GM23338 (cell line): ENCODE data around the gene SHKBP1. TPM values are rescaled to one million over a fixed set of nuclear protein-coding genes. Genes with fewer than 3 reads are reported as not detected.

Source experiments
- ATAC-seq: fragments of 200-7000 bp; cut with Tn5 transposase; 3 replicates; pipeline ENCODE4 v1.9.1; 2020
- DNase-seq: peaks from one replicate; pipeline ENCODE4 v3.0.0-alpha.2; 2015; ENCODE audit warnings: low spot score
- H2AFZ ChIP-seq: fragments of 200-600 bp; sonication (generic); 2 replicates; pipeline ENCODE4 v1.8.0; 2016; ENCODE audit warnings: antibody characterized with exemption, mild to moderate bottlenecking, moderate library complexity
- H3F3A ChIP-seq: fragments of 200-600 bp; sonication (generic); replicated peaks from 2 replicates; pipeline ENCODE4 v1.8.0; 2017; ENCODE audit warnings: antibody characterized with exemption, mixed run types, low read depth
- H3K27ac ChIP-seq: fragments of 200-600 bp; sonication (generic); 2 replicates; pipeline ENCODE4 v1.6.1; 2016; ENCODE audit warnings: low read depth
- H3K27me3 ChIP-seq: fragments of 200-600 bp; sonication (generic); 2 replicates; pipeline ENCODE4 v1.8.0; 2016; ENCODE audit warnings: mild to moderate bottlenecking, mixed run types, moderate library complexity; ENCODE audit not compliant: insufficient read depth
- H3K36me3 ChIP-seq: fragments of 200-600 bp; sonication (generic); 2 replicates; pipeline ENCODE4 v1.8.0; 2016; ENCODE audit warnings: mild to moderate bottlenecking; ENCODE audit not compliant: insufficient read depth
- H3K4me1 ChIP-seq: fragments of 200-600 bp; sonication (generic); 2 replicates; pipeline ENCODE4 v1.8.0; 2016; ENCODE audit warnings: mild to moderate bottlenecking, moderate library complexity; ENCODE audit not compliant: insufficient read depth
- H3K4me2 ChIP-seq: fragments of 200-600 bp; sonication (generic); 2 replicates; pipeline ENCODE4 v1.7.1; 2017; ENCODE audit warnings: mixed run types
- H3K4me3 ChIP-seq: fragments of 200-600 bp; sonication (generic); 2 replicates; pipeline ENCODE4 v1.6.1; 2016; ENCODE audit warnings: mixed run types
- H3K79me2 ChIP-seq: fragments of 200-600 bp; sonication (generic); replicated peaks from 2 replicates; pipeline ENCODE4 v1.8.0; 2017; ENCODE audit warnings: mild to moderate bottlenecking; ENCODE audit not compliant: insufficient read depth
- H3K9me2 ChIP-seq: fragments of 200-600 bp; sonication (generic); 2 replicates; pipeline ENCODE4 v1.8.0; 2017; ENCODE audit not compliant: insufficient read depth
- H4K20me1 ChIP-seq: fragments of 200-600 bp; sonication (generic); replicated peaks from 2 replicates; pipeline ENCODE4 v1.8.0; 2017; ENCODE audit warnings: mild to moderate bottlenecking; ENCODE audit not compliant: insufficient read depth
- H3K27ac Mint-ChIP-seq: 2 replicates; pipeline ENCODE4 v1.8.0; 2020; ENCODE audit warnings: inconsistent platforms, mild to moderate bottlenecking, moderate library complexity, mixed read lengths
- H3K27me3 Mint-ChIP-seq: 3 replicates; pipeline ENCODE4 v1.8.0; 2022; ENCODE audit warnings: low read depth, mild to moderate bottlenecking, moderate library complexity, mixed read lengths, inconsistent platforms; ENCODE audit not compliant: insufficient read depth, poor library complexity
- H3K36me3 Mint-ChIP-seq: 3 replicates; pipeline ENCODE4 v1.8.0; 2021; ENCODE audit warnings: low read depth, mild to moderate bottlenecking, inconsistent platforms, moderate library complexity, mixed read lengths
- H3K4me1 Mint-ChIP-seq: 3 replicates; pipeline ENCODE4 v1.8.0; 2020; ENCODE audit warnings: mild to moderate bottlenecking, inconsistent platforms, mixed read lengths
- H3K4me3 Mint-ChIP-seq: 3 replicates; pipeline ENCODE4 v1.8.0; 2021; ENCODE audit warnings: moderate library complexity, mild to moderate bottlenecking, inconsistent platforms, mixed read lengths
- H3K9me3 Mint-ChIP-seq: 3 replicates; pipeline ENCODE4 v1.8.0; 2020; ENCODE audit warnings: moderate library complexity, mild to moderate bottlenecking, inconsistent platforms, mixed read lengths
- CREB1 ChIP-seq: fragments of 250-450 bp; sonication (Bioruptor Pico); IDR thresholded peaks from 2 replicates; pipeline ENCODE4 v1.5.0; 2020; ENCODE audit warnings: low read depth, mild to moderate bottlenecking, moderate library complexity
- CTCF ChIP-seq, 2 experiments: fragments of 200-600 bp in 1 of 2; sonication (generic) in 1 of 2; conservative IDR thresholded peaks; 2 replicates each; pipeline versions ENCODE4 v1.5.1 to v1.6.1; 2016 to 2017; ENCODE audit warnings: antibody characterized with exemption in 2 of 2, low read depth in 2 of 2, mild to moderate bottlenecking in 2 of 2, moderate library complexity in 1 of 2
- EZH2phosphoT487 ChIP-seq: fragments of 200-600 bp; sonication (generic); IDR thresholded peaks from one replicate; pipeline ENCODE4 v1.8.1; 2018; ENCODE audit warnings: antibody characterized with exemption; ENCODE audit not compliant: unreplicated experiment
- JUNB ChIP-seq: IDR thresholded peaks from one replicate; pipeline ENCODE4 v1.6.1; 2016; ENCODE audit warnings: antibody characterized with exemption; ENCODE audit not compliant: unreplicated experiment
- NANOG ChIP-seq: IDR thresholded peaks from 2 replicates; pipeline ENCODE4 v1.6.1; 2016; ENCODE audit warnings: antibody characterized with exemption, borderline replicate concordance
- POLR2AphosphoS5 ChIP-seq: IDR thresholded peaks from 2 replicates; pipeline ENCODE4 v1.6.1; 2016; ENCODE audit warnings: antibody characterized with exemption, low read depth
- ZNF114 ChIP-seq: fragments of 250-450 bp; sonication (Bioruptor Pico); IDR thresholded peaks from 2 replicates; pipeline ENCODE4 v1.5.0; 2020; ENCODE audit warnings: mild to moderate bottlenecking, moderate library complexity
- ZNF331 ChIP-seq: fragments of 250-450 bp; sonication (Bioruptor Pico); IDR thresholded peaks from 2 replicates; pipeline ENCODE4 v1.5.0; 2020; ENCODE audit warnings: low read depth, mild to moderate bottlenecking, moderate library complexity
- polyA plus RNA-seq: library from polyadenylated mRNA; unstranded; fragments of >200 nt; fragmentation: Nextera tagmentation; extraction: Ambion mirVana; gene quantifications from 2 replicates; pipeline ENCODE4 v1.2.1, GENCODE V29; 2016
- total RNA-seq: library from RNA; depleted of rRNA; stranded (reverse); fragments of >200 nt; shearing (Covaris generic); gene quantifications from 2 replicates; pipeline ENCODE4 v1.2.3, GENCODE V29; 2014
- TF ChIP-seq, protein P1 (sequence below): IDR thresholded peaks from 2 replicates; pipeline ENCODE4 v1.6.1; 2016; ENCODE audit warnings: antibody characterized with exemption
- TF ChIP-seq, protein P2 (sequence below): fragments of 250-450 bp; sonication (Bioruptor Pico); IDR thresholded peaks from 2 replicates; pipeline ENCODE4 v1.5.0; 2020; ENCODE audit warnings: mild to moderate bottlenecking, moderate library complexity
- TF ChIP-seq, protein P3 (sequence below): IDR thresholded peaks from one replicate; pipeline ENCODE4 v1.6.1; 2018; ENCODE audit warnings: antibody characterized with exemption; ENCODE audit not compliant: unreplicated experiment

Gene SHKBP1
- total and polyA plus RNA-seq, 2 experiments from 2014 or later: 63.2 to 69.8 TPM

DNA sequence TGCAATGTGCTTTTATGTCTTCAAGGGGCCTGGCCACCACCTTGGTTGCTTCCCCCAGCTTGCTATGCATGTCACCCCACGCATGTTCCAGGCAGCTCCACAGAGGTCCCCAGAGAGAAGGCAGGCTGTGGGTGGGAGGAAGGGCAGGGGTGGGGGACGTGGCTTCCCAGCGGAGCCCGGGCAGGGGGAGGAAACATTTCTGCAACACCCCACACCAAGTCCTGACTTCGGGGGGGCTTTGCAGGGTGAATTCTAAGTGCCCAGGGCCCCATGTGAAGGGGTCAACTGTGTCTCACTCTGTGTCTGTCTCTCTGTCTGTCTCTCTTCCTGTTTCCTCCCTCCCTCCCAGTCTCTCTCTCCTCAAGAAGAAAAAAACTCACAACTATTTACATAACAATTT, 64.1 kb downstream of the SHKBP1 start:
- H3K27me3 Mint-ChIP-seq: peaks cover 4% of the 10 kb centered on the region
- no peak overlapping the region for H3K27ac Mint-ChIP-seq
- Histone ChIP-seq H2AFZ (no peak overlapping the region; the same call in 1 of the 2 replicates), H3K79me2 (no peaks in the 10 kb centered on the region), H3F3A (no peaks in the 10 kb centered on the region), H3K36me3 (no peaks in the 10 kb centered on the region), H3K4me1 (peaks cover 7% of the 10 kb centered on the region), H4K20me1 (no peaks in the 10 kb centered on the region), H3K4me3 (no peak overlapping the region), H3K27me3 (peaks cover 5% of the 10 kb centered on the region), H3K9me2 (no peaks in the 10 kb centered on the region), H3K27ac (no peak overlapping the region), H3K4me2 (no peak overlapping the region)
- no peaks in the 10 kb centered on the region for H3K36me3 Mint-ChIP-seq
- no peak overlapping the region; the same call in 2 of the 3 replicates for H3K4me3 Mint-ChIP-seq
- no peak for TF ChIP-seq JUNB
- TF ChIP-seq, protein P1, sequence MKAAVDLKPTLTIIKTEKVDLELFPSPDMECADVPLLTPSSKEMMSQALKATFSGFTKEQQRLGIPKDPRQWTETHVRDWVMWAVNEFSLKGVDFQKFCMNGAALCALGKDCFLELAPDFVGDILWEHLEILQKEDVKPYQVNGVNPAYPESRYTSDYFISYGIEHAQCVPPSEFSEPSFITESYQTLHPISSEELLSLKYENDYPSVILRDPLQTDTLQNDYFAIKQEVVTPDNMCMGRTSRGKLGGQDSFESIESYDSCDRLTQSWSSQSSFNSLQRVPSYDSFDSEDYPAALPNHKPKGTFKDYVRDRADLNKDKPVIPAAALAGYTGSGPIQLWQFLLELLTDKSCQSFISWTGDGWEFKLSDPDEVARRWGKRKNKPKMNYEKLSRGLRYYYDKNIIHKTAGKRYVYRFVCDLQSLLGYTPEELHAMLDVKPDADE: no peak
- TF ChIP-seq ZNF331: no peak
- TF ChIP-seq POLR2AphosphoS5: no peak
- TF ChIP-seq ZNF114 (CRISPR knock-in tag): no peak
- TF ChIP-seq, protein P2, sequence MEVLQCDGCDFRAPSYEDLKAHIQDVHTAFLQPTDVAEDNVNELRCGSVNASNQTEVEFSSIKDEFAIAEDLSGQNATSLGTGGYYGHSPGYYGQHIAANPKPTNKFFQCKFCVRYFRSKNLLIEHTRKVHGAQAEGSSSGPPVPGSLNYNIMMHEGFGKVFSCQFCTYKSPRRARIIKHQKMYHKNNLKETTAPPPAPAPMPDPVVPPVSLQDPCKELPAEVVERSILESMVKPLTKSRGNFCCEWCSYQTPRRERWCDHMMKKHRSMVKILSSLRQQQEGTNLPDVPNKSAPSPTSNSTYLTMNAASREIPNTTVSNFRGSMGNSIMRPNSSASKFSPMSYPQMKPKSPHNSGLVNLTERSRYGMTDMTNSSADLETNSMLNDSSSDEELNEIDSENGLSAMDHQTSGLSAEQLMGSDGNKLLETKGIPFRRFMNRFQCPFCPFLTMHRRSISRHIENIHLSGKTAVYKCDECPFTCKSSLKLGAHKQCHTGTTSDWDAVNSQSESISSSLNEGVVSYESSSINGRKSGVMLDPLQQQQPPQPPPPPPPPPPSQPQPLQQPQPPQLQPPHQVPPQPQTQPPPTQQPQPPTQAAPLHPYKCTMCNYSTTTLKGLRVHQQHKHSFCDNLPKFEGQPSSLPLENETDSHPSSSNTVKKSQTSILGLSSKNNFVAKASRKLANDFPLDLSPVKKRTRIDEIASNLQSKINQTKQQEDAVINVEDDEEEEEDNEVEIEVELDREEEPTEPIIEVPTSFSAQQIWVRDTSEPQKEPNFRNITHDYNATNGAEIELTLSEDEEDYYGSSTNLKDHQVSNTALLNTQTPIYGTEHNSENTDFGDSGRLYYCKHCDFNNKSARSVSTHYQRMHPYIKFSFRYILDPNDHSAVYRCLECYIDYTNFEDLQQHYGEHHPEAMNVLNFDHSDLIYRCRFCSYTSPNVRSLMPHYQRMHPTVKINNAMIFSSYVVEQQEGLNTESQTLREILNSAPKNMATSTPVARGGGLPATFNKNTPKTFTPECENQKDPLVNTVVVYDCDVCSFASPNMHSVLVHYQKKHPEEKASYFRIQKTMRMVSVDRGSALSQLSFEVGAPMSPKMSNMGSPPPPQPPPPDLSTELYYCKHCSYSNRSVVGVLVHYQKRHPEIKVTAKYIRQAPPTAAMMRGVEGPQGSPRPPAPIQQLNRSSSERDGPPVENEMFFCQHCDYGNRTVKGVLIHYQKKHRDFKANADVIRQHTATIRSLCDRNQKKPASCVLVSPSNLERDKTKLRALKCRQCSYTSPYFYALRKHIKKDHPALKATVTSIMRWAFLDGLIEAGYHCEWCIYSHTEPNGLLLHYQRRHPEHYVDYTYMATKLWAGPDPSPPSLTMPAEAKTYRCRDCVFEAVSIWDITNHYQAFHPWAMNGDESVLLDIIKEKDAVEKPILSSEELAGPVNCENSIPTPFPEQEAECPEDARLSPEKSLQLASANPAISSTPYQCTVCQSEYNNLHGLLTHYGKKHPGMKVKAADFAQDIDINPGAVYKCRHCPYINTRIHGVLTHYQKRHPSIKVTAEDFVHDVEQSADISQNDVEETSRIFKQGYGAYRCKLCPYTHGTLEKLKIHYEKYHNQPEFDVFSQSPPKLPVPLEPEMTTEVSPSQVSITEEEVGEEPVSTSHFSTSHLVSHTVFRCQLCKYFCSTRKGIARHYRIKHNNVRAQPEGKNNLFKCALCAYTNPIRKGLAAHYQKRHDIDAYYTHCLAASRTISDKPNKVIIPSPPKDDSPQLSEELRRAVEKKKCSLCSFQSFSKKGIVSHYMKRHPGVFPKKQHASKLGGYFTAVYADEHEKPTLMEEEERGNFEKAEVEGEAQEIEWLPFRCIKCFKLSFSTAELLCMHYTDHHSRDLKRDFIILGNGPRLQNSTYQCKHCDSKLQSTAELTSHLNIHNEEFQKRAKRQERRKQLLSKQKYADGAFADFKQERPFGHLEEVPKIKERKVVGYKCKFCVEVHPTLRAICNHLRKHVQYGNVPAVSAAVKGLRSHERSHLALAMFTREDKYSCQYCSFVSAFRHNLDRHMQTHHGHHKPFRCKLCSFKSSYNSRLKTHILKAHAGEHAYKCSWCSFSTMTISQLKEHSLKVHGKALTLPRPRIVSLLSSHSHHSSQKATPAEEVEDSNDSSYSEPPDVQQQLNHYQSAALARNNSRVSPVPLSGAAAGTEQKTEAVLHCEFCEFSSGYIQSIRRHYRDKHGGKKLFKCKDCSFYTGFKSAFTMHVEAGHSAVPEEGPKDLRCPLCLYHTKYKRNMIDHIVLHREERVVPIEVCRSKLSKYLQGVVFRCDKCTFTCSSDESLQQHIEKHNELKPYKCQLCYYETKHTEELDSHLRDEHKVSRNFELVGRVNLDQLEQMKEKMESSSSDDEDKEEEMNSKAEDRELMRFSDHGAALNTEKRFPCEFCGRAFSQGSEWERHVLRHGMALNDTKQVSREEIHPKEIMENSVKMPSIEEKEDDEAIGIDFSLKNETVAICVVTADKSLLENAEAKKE: no peak
- TF ChIP-seq CREB1 (CRISPR knock-in tag): no peak
- no peak for TF ChIP-seq NANOG
- TF ChIP-seq, protein P3, sequence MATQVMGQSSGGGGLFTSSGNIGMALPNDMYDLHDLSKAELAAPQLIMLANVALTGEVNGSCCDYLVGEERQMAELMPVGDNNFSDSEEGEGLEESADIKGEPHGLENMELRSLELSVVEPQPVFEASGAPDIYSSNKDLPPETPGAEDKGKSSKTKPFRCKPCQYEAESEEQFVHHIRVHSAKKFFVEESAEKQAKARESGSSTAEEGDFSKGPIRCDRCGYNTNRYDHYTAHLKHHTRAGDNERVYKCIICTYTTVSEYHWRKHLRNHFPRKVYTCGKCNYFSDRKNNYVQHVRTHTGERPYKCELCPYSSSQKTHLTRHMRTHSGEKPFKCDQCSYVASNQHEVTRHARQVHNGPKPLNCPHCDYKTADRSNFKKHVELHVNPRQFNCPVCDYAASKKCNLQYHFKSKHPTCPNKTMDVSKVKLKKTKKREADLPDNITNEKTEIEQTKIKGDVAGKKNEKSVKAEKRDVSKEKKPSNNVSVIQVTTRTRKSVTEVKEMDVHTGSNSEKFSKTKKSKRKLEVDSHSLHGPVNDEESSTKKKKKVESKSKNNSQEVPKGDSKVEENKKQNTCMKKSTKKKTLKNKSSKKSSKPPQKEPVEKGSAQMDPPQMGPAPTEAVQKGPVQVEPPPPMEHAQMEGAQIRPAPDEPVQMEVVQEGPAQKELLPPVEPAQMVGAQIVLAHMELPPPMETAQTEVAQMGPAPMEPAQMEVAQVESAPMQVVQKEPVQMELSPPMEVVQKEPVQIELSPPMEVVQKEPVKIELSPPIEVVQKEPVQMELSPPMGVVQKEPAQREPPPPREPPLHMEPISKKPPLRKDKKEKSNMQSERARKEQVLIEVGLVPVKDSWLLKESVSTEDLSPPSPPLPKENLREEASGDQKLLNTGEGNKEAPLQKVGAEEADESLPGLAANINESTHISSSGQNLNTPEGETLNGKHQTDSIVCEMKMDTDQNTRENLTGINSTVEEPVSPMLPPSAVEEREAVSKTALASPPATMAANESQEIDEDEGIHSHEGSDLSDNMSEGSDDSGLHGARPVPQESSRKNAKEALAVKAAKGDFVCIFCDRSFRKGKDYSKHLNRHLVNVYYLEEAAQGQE: no peak
- no peak for TF ChIP-seq EZH2phosphoT487
- no peak for TF ChIP-seq CTCF (conservative IDR thresholded peaks at IDR 0.05; ENCODE audit: low read depth in 2 of 2)
- peaks cover 11% of the 10 kb centered on the region for H3K4me1 Mint-ChIP-seq
- H3K9me3 Mint-ChIP-seq: no peaks in the 10 kb centered on the region; the same call in 2 of the 3 replicates
- ATAC-seq: no peak
- DNase-seq: no peak
